GM21447 (cell line): ENCODE data around the gene BAIAP2.

Source experiments
- ATAC-seq: cut with Tn5 transposase; IDR thresholded peaks from one replicate; pipeline ENCODE4 v1.9.1; 2021; ENCODE audit not compliant: unreplicated experiment

The BAIAP2 gene

DNA sequence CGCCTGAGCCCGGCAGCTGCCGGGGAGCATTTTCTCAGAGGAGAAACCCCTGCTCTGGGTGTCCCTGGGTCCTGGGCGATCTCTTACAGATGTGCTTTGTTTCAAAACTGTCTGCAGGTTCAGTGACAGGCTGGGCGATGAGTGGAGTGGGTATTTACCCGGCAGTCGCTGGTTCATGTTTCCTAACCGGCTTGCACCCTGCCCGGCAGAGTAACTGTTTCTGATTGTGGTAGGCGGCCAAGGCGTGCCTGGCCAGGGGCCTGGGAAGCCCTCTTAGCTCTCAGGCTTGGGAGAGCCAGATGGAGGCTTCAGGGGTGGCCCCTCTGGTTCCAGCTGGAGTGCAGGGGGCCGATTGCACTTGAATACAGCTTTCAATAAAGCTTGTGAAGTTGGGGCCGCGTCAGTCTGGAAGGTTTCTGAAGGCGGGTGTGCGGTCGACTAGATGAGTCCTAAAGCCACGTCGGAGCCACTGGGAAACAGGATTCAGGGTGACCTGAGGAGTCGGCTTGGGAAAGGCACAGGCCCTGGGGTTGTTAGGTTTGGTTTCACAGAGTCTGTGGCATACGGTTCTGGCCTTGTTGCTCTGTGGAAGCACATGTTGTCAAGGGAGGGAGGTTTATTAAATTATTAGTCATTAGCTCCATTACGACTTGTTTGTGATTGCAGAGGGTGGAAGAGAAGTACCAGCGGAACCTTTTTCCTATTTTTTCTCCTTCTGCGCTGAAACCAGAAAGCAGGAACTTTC is 1.4 kb downstream of the BAIAP2 start:
- ATAC-seq: no peak

DNA sequence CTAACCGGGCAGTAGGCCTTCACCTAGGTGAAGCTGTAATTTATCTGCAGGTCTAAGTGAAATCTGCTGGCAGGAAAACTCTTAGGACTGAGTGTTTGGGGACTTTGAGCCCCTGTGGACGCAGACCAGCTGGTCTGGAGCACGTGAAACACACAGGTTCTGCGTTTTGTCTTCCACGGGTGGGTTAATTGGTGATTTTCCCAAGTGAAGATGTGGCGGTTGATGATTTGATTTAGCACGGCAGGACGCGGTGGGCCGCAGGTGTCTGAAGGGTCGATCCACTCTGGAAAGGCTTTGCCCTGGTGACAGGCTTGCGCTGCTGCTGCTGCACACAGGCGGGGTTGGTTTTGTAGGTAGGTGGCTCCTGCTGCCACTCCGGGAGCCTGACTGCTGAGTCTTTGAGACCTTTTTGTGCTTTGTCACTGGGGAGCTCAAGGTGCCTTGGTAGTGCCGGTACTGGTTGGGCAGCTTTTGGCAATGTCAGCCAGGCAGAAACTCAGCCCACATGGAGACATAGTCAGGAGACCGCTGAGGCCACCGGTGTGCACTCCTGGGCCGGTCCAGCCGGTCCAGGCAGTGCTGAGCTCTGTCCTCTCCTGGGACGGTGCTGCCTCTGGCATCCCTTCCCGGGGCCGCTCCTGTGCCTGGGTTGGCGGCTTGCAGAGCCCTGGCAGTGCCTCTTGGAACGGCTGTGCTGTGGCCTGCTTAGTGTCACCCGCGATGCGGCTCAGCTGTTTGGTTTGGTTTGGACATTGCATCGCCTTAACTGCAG is 2.3 kb downstream of the BAIAP2 start:
- no peak for ATAC-seq

DNA sequence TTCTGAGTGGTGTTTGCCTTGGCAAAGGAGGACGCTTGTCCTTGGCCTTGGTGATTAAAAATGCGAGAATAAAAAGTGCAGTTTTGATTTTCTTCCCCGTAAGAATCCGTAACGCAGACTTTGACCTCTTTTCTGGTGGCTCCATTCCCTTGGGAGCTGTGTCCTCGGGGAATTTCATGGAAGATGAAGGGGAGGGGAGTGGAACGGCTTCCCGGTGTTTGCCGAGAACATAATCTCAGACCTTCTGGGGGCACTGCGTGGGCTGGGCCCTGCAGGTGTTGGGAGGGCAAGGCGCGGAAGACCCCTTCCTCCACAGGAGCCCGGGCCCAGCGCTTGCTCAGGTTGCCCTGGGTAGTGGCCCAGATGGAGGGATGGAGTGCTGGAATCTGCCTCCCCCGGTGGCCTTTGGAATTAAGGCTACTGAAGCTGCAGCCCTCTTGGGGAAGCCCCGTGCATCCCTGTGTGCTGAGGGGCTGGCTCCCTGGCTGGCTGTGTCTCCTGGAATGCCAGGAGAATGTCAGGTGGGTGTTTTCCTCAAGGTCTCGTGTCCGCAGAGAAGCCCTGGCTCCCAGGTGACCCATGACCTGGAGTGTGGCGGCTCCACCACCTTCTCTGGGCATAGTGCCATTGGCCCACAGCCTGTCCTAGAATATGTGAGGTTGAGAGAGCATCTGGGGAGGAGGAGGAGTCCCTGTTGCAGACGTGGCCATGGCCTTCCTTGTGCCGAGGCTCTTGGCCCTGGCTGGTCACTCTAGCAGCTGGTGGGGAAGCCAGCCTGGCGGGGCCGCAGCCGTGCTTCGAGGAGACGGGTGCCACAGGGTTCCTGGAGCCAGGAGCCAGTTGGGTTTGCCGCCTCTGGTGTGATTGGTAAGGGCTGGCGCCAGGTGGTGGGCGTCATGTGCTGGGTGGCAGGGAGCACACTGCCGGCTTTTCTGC is 3.1 kb downstream of the BAIAP2 start:
- ATAC-seq: no peak

DNA sequence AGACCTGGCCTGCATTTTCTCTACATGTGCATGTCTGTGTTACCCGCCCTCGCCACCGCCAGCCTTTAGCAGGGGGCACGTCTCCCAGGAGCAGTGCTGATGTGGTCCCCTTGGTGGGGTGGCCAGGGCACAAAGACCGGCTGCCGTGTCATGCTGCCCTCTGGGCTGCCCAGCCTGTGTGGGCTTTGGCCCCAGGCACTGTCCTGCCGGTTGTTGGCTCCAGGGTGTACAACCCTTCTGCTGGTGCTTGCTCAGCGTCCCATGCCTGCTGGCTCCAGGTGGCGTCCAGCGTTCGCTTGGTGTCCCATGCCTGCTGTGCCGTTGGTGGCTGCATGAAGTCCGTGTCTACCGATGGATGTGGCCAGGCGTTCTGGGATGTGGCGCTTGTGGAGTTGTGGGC is 4.1 kb downstream of the BAIAP2 start:
- ATAC-seq: no peak

DNA sequence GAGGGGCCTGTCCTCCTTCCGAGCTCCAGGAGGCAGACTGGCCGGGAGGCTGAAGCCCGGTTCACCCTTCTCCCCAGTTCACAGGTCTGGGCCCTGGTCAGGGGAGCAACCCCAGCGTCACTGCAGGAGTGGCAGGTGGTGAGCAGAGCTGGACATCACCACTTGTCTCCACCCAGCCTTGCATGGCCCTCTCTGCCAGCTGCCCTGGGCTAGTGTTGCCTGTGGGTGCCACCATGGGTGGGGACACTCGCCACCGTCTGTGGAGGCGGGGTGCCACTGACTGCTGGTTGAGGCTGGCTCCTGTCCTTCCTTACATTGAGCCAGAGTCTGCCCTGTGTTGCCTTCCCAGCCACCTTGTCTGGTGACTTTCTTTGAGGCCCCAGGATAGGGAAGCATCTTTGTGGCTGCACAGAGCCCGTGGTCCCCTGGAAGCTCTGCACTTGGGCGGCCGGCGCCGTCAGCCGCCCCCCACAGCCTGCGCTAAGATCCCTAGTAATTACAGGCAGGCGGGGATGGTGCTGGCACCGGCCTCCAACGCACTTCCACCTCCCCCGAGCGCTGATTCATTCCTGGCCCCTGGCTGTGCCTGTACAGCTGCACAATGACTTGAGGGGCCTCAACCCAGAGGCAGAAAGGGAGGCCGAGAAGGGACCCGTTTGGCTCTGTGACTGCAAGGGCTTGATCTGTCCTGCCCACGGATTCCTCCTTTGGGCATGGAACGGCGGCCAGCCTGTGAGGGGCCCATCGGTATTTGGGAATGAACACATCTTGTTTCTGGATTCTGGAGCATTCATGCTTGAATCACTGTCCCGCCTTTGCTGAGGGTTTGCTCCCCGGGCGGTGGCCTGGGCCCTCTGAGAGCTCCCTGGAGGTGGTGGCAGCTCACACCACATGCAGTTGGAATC is 5.2 kb downstream of the BAIAP2 start:
- no peak for ATAC-seq

DNA sequence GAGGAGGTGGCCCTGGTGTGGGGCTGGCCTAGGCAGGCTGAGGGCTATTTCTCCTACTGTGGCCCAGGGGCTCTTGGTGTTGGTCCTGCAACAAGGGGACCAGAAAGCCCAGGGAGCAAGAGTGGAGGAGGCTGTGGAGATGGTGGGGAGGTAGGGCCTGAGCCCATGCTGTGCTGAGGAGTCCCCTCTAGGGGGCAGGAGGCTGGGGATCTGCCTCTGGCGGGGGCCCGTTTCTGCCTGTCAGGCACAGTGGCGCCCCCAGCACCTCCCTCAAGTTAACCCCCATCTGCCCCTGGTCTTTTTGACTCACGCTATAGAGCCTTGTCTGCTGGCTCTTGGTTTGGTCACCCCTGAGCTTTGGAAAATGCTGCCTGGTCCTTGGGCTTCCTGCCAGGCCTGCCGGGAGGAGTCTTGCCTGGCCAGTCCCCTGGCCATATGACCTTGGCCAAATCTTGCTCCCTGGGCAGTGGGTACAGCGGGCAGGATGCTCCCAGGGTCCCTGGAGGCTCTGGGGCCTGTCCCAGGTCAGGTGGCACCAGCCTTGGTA is 5.9 kb downstream of the BAIAP2 start:
- ATAC-seq: no peak

DNA sequence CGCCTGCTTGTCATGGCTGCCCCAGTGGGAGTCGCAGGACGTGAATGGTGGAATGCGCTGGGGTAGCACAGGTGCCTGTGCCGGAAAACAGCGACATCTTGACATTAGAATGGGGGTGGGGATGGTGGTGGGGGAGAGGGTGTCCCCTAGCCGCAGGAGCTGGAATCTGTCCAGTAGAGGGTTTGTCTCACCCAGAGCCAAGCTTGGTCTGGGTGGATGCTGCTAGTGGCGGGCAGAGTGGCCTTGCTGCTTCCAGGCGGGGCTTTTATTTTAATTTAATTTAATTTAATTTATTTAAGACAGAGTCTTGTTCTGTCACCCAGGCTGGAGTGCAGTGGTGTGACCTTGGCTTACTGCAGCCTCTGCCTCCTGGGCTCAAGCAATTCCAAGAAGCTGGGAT is 7.7 kb downstream of the BAIAP2 start:
- ATAC-seq: no peak

DNA sequence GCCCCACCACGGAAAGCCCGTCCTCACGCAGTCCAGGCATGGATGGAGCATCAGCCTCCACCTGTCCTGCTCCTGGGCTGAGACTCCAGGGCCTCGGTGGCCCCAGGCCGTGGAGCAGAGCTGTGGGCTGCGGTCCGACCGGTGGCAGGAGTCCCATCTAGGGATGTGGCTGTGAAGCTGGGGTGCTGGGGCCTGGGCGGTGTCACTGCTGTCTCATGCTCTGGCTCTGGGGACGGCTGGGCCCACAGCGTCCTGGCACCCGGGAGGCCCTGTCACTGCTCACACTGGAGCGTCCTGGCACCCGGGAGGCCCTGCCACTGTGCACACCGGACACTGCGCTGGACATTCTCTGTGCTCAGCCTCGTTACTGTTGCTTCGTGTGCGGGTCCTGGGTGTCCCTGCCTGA is 8.4 kb downstream of the BAIAP2 start:
- ATAC-seq: no peak

DNA sequence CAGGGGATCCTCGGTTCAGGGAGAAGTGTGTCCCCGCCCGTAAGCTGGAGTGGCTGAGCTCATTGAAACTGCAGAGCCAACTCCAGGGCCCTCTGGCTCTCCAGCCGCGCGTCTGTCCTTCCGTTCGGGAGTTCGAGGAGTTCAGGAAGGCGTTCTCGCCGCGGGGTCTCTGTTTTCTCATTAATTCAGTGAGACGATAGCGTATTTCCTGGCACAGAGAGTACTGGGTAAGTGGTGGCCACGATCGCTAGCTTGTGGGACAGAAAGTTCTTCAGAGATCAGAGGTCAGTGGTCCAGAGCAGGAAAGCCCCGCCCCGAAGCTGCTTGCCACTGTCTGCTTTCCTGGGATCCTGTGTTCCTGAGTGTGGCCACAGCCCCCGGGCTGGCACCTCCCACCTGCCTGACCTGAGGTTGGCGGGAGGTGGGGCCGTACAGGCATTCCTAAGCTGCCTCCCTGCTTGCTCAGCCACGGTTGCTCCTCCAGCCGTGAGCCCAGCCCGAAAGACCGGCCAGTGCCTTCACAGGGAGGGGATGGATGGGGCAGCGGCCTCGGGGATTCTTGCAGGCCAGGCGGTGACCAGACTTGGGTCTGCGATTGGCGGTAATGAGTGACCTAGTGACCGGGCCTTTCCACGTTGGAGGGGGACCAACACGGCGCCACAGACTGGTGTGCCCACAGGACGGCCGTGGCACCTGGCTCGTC is 8.9 kb downstream of the BAIAP2 start:
- no peak for ATAC-seq

DNA sequence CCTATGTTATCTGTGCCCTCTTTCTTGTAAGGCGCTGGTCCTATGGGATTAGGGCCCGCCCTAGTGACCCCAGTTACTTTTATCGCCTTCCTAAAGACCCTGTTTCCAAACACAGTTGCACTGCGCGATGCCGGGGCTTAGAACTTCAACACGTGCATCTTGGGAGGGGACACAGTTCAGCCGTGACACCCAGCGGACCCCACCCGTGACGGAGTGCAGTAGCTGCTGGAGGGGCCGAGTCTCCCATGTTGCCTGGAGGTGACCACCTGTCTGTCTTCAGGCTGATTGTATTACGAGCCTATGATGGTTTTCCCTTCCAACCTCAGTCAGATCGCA is 9.4 kb downstream of the BAIAP2 start:
- ATAC-seq: no peak

DNA sequence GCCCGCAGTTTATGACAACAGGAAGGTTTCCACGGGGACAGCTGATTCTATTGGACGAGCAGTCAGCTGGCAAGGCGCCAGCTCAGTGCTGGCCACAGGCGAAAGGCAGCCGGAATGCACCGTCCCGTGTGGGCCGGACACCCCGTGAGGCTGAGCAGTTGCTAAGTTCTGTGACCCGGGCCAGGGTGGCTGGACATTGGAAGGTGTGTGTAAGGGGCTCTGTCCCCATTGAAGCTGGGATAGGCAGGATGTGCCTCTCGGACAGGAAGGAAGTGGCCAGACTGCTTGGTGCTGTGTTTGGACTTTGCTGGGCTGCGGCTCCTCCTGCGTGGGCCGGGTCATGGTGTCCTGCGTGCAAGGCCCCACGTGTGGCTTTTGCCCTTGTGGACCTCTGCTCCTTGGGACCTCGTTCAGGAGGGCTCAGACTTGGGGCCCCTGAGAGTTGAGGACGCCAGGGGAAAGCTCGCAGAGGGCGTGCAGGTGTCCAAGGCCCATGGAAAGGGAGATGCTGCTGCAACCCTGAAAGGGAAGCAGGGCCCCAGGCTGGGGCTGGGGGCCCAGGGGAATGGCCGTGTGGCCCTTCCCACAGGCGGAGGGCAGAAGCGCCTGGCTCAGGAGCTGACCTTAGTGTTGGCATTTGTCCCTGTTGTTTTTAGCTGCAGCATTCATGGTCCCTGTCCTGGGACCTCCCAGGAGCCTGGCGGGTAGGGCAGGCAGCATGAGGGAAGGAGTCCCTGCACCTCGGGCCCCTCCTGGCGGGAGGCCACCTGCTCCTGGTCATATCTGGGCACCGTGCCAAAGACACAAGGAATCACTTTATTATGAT is 10.0 kb downstream of the BAIAP2 start:
- no peak for ATAC-seq

DNA sequence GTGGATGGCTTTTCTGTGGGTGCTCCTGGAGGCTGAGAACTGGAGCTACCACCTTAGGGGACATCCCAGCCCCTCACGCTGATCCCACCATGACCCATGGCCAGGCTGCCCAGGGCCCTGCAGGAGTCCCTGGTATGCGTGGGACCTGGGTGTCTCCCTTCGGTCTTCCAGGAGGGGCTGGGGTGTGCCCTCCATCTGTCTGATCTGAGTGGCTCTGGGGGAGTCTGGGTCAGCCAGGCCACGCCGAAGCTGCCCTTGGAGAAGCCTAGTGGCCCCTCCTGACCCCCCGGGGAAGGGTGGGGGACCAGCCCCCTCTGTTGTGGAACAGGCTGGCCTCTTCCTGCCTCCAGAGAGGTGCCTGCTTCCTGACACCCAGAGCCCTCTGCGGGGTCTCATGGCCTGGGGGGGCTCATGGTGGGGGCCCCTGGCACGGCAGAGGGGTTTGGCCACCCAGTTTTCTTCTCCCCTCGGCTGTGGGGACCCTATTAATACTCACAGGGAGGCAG is 10.7 kb downstream of the BAIAP2 start:
- ATAC-seq: no peak

DNA sequence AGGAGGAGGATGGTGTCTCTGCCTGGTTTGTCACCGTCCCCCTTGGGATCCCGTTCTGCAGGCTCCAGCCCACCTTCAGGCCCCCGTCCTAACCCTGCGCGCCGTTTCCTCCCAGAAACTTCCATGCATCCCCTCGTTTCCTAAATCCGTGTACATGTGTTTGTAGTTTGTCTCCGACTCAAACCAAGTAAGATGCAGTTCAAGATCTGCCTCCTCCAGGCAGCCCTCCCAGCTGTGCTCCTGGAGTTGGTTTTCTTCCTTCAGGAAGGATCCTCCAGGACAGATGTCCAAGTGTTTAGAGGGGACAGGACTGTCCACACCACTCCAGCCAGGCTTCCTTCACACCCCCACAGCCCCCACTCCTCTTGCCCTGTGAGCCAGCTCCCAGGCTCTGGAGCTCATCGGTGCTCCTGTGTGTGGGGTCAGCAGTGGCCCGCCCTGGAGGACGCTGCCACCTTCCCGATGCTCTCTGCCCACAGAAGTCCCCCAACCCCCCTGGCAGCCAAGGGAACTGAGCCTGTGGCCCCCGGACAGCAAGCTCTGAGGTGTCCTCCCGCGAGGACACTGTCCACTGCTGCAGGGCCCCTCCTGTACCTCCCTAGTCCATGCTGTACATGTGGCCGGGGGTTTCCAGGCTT is 11.3 kb downstream of the BAIAP2 start:
- no peak for ATAC-seq

DNA sequence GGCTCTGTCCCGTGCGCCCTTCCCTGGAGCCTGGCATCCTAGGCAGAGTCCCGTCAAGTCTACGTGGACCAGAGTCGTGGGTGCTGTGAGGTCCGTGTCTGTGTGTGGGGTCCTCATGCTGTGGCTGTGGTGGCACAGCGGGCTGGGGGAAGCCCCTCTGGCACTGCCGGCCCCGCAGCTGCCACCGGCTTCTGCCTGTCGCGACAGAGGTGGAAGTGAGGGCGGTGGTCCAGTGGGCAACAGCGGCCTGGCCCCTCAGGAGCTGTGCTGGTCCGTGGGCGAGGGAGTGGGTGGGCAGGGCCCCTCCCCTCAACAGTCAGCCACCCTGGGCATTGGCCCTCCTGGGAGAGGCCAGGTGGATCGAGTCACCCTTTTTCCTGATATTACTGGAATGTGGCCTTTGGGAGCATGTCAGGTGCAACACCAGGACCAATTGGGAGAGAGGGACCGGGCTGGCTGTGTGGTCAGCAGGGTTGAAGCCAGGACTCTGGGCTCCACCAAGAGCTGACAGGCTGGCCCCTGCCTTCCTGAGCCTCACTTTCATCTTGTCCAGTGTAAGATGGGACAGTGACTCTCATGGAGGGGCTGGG is 11.9 kb downstream of the BAIAP2 start:
- ATAC-seq: no peak

DNA sequence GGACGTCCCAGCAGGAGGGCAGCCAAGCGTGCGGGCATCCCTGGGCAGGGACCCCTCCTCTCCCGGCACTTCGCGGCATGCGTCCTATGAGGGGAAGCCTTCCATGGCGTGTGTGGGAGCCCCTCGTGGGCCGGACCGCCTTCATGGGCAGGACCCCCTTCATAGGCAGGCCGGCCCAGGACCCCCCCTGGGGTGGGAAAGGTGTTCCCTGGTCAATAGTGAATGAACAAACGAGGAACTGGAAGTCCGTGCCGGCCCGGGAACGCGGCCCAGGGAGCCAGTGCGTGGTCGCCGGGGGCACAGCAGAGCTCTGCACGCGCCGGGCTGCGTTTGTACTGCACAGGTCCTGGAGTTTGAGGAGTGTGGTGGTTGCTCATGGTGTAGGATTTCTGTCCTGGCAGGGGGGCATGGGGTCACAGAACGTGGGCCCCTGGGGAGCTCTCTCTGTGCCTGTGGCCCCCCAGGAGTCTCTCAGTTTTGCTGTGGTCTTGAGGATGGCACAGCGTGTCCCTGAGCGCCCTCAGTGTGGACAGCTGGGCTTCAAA is 13.9 kb downstream of the BAIAP2 start:
- no peak for ATAC-seq

DNA sequence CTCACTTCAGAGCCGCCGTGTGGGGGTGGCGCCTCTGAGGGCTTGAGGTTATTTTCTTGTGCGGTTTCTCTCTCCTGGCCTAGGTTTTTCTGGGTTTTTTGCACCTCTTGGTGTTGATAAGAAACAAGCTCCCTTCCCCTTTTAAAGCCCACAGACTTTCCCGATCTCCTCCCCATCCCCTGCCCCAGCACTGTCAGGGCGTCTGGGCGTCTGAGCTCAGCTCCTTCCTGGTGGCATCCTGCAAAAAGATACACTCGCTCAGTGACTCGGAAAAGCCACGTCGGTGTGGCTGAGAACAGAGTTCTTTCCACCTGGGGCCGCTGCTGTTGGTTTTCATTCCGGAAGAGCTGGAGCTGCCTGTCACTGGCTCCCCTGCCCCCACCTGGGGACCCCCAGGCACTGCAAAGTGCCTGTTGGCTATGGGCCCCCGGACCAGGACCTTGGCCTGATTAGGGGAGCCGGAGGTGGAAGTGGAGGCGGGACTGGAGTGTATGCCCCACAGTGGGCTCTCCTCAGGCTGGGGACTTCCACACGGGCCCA is 14.5 kb downstream of the BAIAP2 start:
- ATAC-seq: no peak

DNA sequence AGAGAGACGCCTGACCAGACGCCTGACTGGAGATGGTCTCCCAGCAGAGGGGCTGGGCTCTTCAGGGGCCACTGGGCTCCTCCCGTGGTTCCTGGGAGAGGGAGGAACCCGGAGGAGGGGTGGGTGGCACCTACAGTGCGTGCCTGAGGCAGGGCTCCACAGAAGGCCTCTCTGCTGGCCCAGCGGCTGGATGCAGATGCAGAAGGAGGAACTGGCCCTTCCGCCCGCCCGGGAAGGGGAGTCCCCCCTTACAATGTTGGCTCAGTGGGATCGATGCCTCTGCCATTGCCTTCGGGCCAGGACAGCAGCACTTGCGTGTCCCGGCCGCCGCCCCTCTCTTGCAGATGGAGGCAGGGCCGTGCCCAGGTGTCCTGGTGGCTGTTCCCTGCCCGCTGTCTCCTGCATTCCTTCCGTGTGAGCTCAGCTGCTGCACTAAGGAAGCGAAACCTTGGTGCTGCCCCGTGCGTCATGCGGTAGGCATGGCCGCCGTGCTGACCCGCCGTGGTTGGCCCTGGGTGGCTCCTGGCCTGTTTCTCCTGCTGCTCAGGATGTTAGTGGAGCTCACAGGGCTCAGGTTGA is 15.1 kb downstream of the BAIAP2 start:
- no peak for ATAC-seq
